A172 (cell line): Measurements from ENCODE around the gene PUS7. TPM values are rescaled to one million over a fixed set of nuclear protein-coding genes. Genes with fewer than 3 reads are reported as not detected.
"Not testable (repeated sequence)": the region's sequence is repeated elsewhere in the genome, so short reads cannot be mapped to it uniquely, and the experiment has no call there.

ENCODE experiments used
- DNase-seq: peaks from one replicate; pipeline ENCODE4 v3.0.0-alpha.2; 2015; ENCODE audit warnings: low spot score
- total RNA-seq: library from RNA; depleted of rRNA; stranded (reverse); fragments of >200 nt; shearing (Covaris generic); gene quantifications from 2 replicates; pipeline ENCODE4 v1.2.3, GENCODE V29; 2014

PUS7 gene
- total RNA-seq, 1 experiment from 2014 or later, result 27.8 TPM

DNA sequence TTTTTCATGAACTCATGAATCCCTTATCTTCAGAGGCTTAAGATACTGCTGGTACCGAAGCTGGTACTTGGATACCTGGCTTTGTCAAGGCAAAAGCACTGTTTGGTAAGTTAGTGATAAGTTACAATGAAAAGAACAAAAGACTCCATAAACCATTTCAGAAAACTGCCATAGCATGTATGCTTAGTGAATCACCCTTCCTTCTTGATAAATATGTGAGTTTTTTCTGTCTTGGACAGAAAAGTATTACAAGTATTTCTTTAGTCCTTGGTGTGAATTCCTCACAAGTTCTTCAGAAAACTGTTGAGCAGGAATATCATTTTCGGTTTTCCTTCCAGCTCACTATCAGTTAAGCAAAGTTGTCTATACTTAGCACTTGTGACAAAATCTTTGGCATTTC is 25.6 kb downstream of the PUS7 start:
- DNase-seq, result peak; percentile 23

- DNase-seq, result peak; percentile 19
Measured at GRCh38 chr7:105493923-105494315, 28.2 kb downstream of the PUS7 start.

DNA sequence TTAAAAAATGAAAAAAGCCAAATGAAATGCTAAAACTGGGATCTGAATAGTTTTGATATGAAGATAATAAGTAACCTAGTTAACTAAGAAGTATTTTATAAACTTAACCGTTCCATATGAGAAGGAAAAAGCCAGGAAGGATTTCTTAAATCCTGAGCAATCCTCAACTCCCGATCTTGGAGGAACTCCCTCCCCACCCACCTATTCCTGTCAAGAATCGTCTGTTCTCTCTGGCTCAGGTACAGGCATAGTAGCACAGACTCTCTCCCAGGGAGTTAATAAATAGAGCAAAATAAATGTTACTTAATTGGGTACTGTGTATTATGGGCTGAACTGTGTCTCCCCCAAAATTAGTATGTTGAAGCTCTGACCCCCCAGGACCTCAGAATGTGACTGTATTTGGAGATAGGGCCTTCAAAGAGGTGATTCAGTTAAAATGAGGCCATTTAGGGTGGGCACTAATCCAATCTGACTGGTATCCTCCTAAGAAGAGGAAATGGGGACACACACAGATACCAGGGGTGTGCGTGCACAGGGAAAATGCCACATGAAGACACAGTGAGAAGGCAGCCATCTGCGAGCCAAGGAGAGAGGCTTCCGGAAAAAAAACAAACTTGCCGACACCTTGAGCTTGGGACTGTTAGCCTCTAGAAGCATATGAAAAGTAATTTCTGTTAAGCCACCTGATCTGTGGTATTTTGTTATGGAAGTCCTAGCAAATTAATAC is 28.7 kb downstream of the PUS7 start:
- DNase-seq, result no peak

- DNase-seq, result no peak
Measured at GRCh38 chr7:105489409-105489808, 32.7 kb downstream of the PUS7 start.

- peak; percentile 81 for DNase-seq
Measured at GRCh38 chr7:105487579-105488571, 34.2 kb downstream of the PUS7 start.

DNA sequence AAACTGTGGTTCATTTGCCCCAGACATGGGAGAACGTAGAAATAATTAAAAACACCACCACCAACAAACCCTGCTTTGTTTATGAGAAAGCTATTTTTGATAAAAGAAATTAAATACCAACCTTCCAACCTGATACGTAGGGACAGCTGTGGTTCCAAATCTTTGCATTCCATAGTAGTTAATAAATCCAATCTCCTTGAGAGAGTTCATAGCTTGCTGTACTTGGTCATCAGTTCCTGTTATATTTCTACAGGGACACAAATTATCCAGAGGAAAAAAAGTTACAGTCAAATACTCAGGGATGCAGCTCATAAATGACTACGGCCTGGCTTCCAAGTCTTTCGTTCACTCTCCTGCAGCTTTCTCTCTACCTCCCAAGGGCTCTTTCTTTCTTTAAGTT is 41.1 kb downstream of the PUS7 start:
- no peak for DNase-seq

- no peak for DNase-seq
Measured at GRCh38 chr7:105478606-105479005, 43.5 kb downstream of the PUS7 start.

DNA sequence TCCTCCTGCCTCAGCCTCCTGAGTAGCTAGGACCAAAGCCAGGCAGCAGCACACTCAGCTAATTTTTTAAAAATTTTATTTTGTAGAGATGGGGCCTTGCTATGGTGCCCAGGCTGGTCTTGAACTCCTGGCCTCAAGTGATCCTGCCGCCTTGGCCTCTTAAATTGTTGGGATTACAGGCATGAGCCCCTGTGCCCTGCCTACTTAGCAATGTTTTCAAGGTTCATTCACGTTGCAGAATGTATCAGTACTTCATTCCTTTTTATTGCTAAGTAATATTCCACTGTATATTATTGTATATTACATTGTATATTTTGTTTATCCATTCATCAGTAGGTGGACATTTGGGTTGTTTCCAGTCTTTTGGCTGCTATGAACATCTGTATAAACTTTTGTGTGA is 44.2 kb downstream of the PUS7 start:
- no peak for DNase-seq

DNA sequence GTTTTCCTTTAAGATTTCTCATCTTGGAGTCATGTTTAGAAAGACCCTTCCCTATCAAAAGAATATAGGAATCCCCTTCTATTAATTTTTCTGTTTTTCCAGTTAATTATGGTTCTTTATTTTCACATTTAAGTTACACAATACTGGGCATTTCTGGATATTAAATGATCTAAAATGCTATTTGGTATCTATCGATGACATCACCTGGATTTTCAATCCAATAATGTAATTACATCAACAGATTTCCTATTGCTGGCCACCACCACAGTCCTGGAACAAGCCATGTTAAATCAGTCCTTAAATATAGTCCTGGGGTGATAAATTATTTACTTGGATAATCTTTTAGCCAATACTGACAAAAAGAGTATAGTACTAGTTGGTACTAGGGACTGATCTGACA is 48.0 kb downstream of the PUS7 start:
- DNase-seq, result no peak

- DNase-seq, result peak; percentile 31
Measured at GRCh38 chr7:105473163-105473562, 48.9 kb downstream of the PUS7 start.

- DNase-seq, result no peak
Measured at GRCh38 chr7:105470846-105471245, 51.2 kb downstream of the PUS7 start.

DNA sequence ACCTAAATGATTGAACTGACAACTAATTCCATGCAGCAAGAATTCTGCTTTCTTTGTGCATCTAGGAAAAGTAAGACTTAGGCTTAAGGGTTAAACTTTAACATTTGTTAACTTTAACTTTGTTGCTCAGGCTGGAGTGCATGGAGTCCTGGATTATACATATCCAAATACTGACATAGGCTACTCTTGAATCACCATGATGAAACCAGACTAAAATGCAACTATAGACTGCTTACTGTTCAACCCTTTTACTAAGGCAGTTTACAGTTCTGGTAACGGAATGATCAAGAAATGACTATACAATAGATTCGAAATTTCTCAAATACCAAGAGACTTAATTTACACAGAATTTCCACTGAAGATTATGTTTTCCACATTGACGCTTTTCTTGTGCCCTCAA is 52.0 kb downstream of the PUS7 start:
- no peak for DNase-seq

- no peak for DNase-seq
Measured at GRCh38 chr7:105462765-105463420, 59.2 kb downstream of the PUS7 start.

DNA sequence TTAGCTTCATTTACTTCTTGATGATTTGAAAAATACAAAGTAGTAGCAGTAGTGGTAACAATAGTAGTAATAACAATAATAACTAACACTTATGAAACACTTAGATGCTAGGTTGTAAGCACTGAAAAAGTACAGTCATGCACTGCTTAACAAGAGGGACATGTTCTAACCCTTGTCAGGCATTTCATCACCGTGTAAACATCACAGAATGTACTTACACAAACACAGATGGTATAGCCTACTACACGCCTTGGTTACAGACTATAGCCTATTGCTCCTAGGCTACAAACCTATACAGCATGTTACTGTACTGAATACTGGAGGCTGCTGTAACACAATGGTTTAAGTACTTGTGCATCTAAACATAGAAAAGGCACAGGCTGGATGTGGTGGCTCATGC is 60.6 kb downstream of the PUS7 start:
- no peak for DNase-seq

- no peak for DNase-seq
Measured at GRCh38 chr7:105457619-105458225, 64.3 kb downstream of the PUS7 start.

DNA sequence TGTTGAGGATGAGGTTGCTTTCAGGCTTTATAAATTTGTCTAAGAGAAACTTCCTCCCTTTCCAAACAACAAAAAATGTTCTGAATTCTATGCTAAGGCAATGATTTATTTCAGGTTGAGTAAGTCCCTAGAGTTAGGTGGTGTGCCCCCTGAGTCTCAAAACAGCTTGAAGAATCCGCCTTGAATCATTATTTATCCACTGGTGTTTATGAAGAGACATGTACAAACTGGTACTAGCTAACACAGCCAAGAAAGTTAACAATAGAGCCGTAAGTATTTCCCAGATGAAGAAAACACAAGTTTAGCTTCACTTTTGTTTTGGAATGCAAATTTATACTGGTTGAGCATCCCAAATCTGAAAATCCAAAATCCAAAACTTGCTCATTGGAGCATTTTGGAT is 67.2 kb downstream of the PUS7 start:
- DNase-seq, result no peak

- peak; percentile 42 for DNase-seq
Measured at GRCh38 chr7:105454095-105454747, 67.8 kb downstream of the PUS7 start.

DNA sequence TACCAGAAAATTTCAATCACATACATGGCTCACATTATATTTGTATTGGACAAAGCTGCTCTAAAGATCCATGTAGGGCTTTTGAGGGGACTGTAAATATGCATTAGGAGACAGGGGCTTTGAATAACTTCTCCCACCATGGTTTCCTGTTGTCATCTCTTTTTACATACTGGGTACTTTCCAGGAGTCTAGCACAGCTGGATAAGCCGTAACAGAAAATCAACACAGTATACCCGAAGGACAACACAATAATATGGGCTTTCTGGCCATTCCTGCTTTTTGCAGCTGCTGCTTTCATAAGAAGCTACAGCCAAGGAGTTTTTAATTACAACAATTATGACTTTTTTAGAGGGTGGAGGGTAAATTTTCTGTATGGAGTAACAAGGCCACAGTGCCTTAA is 70.0 kb downstream of the PUS7 start:
- no peak for DNase-seq

DNA sequence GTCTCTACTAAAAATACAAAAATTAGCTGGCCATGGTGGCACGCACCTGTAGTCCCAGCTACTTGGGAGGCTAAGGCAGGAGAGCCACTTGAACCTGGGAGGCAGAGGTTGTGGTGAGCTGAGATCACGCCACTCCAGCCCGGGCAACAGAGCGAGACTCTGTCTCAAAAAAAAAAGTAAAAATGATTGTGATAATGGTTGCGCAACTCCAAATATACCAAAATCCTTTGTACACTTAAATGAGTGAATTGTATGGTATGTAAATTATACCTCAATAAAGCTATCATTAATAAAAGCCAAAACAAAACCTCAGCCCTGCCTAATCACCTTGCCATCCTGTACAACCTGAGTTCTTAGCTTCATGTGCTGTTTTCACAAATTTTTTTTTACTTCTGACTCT is 71.2 kb downstream of the PUS7 start:
- DNase-seq, result not testable (repeated sequence)

DNA sequence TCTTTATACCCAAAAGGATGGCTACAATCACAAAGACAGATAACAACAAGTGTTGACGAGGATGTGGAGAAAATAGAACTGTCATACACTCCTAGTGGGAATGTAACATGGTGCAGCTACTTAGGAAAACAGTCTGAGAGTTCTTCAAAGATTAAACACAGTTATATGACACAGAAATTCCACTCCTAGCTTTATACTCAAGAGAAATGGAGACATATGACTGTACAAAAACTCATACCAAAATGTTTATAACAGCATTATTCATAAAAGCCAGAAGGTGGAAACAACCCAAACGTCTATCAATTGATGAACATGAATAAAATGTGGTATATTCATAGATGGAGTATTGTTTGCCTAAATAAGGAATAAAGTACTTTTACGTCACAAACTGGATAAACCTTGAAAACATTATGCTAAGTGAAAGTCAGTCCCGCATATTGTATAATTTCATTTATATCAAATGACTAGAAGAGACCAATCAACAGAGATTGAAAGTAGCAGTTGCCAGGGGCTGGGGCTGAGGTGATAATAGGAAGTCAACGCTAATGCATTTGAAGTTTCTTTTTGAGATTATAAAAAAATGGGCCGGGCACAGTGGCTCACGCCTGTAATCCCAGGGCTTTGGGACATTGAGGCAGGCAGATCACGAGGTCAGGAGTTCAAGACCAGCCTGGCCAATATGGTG is 71.8 kb downstream of the PUS7 start:
- no peak for DNase-seq

DNA sequence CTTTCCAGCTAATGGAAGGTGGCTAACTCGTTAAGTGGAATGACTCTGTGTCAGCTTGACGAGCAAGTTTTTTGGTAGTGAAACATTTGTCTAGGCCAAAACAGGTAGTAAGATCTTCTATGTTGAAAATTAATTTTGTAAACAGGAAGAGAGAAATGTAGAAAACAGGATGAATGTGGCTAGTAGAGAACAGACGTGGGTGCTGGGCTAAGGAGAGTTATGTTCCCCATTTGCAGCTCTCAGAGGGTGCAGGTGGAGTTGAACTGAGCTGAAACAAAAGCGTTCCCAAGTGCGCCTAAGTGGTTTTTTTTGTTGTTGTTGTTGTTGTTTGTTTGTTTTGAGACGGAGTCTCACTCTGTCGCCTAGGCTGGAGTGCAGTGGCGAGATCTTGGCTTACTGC is 73.9 kb downstream of the PUS7 start:
- DNase-seq, result no peak
